Fibroblast of villous mesenchyme (primary cell): ENCODE measurements around the gene MYO1D. TPM values are rescaled to one million over a fixed set of nuclear protein-coding genes. Genes with fewer than 3 reads are reported as not detected.

ENCODE experiments used
- DNase-seq: peaks from one replicate; pipeline ENCODE4 v3.0.0-alpha.2; 2010; ENCODE audit warnings: low read depth
- H3K4me3 ChIP-seq: 2 replicates; pipeline ENCODE4 v1.5.1; 2011; ENCODE audit warnings: low read depth, mild to moderate bottlenecking, low read length
- CTCF ChIP-seq: IDR thresholded peaks from 2 replicates; pipeline ENCODE4 v1.5.1; 2012; ENCODE audit warnings: low read depth, mild to moderate bottlenecking, low read length; ENCODE audit not compliant: insufficient read depth
- total RNA-seq: library from RNA; depleted of rRNA; stranded (reverse); fragments of >200 nt; gene quantifications from 2 replicates; pipeline ENCODE4 v1.2.3, GENCODE V29; 2012

The MYO1D gene
- total RNA-seq, 1 donor, result 19.0 TPM

GRCh38 chr17:32602396-32602795 lies 274.5 kb downstream of the MYO1D start:
- DNase-seq, result no peak
- TF ChIP-seq CTCF, result no peak
- H3K4me3 ChIP-seq, result no peak overlapping the region

DNA sequence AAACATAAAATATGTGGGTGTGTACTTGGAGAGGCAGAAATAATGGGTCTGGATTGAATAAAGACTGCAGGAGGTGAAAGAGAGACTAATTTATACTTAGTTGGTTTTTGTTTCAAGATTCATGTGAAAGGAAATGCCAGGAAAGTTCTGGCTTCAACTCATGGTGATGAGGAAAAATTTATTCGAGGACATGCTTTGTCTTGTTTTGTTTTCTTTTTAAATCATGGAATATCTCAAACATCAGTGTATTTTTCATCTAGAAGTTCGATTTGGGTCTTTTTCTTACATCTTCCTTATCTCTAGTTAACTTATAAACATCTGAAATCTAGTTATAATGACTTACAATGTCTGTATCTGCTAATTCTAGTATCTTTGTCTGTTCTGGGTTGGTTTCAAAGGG lies 275.1 kb downstream of the MYO1D start:
- no peak for DNase-seq
- H3K4me3 ChIP-seq, result no peak overlapping the region
- TF ChIP-seq CTCF, result no peak

GRCh38 chr17:32596628-32597027 lies 280.3 kb downstream of the MYO1D start:
- DNase-seq, result no peak
- H3K4me3 ChIP-seq, result no peak overlapping the region
- TF ChIP-seq CTCF, result no peak

DNA sequence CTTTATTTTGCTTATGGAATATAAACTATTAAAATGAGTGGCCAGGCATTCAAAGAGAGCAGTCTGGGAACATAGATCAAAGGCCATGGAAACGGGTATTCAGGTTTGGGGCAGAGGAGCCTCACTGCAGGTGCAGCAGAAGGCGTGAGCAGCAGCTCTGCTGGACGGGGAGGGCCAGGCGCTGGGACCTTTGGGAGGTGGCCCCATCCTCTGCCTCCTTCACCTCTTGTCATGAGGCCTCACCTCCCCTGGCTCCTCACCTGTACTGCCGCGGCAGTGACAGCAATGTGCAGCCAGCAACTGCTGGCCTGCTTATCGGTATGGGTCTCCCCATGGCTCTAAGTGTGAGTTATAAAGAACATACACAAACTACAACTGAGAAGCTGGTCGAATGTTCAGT lies 280.7 kb downstream of the MYO1D start:
- TF ChIP-seq CTCF, result no peak
- no peak for DNase-seq
- no peak overlapping the region for H3K4me3 ChIP-seq

DNA sequence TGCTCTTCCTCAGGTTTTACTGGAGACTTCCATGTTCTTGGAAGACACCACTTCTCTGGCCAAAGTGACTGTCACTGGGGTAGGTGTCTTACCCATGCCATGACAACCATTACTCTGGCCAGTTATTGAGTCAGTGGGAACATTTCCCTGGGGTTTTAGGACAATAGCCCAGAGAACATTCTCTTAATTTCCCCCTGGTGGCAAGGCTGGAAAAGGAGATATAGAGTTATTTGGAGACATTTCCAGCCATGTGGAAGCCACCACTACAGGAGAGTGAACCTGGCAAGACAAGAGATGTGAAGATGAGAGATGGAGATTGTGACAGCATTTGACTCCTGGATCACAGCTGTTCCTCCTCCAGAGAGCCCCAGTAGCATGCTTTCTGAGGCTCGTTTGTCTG lies 283.9 kb downstream of the MYO1D start:
- no peak overlapping the region for H3K4me3 ChIP-seq
- no peak for TF ChIP-seq CTCF
- no peak for DNase-seq

DNA sequence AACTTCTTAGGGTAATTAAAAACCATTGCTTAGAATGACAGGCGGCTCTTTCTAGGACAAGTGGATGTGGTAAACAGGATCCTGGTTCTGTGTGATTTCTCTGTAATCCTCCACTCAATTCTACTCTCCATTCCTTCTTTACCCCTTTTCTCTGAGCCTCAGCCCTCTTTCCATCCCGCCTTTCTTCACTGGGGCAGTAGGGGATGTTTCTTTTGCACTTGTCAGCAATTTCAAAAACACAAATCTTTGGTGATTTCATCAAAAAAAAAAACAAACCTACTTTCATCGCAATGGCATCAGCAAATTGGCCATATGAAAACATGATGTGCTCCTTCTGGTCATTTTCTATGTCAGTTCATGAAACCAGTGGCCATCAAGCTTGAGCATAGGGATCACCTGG lies 285.5 kb downstream of the MYO1D start:
- no peak for TF ChIP-seq CTCF

DNA sequence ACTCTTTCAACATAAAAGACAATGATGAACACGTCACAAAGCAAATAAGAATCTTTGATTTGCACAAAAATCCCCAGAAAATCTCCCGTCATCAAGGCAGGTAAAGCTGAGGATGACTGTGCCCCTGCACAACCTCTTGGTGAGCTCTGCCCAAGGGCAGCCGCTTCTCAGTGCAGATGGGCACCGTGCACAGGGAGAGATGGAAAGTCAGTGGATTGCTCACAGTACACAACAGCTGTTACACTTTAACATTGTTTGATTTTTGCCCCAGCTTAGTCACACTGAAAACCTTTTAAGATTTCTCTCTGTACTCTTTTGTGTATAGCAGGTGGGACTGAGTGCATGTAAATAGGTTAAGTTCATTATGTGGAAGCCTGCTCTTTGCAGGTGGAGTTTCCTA lies 285.9 kb downstream of the MYO1D start:
- H3K4me3 ChIP-seq, result no peak overlapping the region
- DNase-seq, result no peak
- TF ChIP-seq CTCF, result no peak

More for the DNA sequence above, 285.5 kb downstream of the MYO1D start:
- no peak overlapping the region for H3K4me3 ChIP-seq
- DNase-seq, result no peak
